HG03432 (cell line): ENCODE measurements around the gene CRADD.

Experiments used
- ATAC-seq: cut with Tn5 transposase; IDR thresholded peaks from one replicate; pipeline ENCODE4 v1.9.1; 2021; ENCODE audit warnings: mild to moderate bottlenecking, moderate library complexity; ENCODE audit not compliant: unreplicated experiment

Gene CRADD

GRCh38 chr12:93836620-93837260, 159.6 kb downstream of the CRADD start:
- no peak for ATAC-seq

GRCh38 chr12:93838193-93838592, 161.0 kb downstream of the CRADD start:
- no peak for ATAC-seq

- no peak for ATAC-seq
Observed at GRCh38 chr12:93839064-93839463, 161.9 kb downstream of the CRADD start.

- ATAC-seq = no peak
Observed at GRCh38 chr12:93841671-93842070, 164.5 kb downstream of the CRADD start.

- ATAC-seq = no peak
Observed at GRCh38 chr12:93844164-93844784, 167.1 kb downstream of the CRADD start.

- ATAC-seq = no peak
Observed at GRCh38 chr12:93846936-93847516, 169.9 kb downstream of the CRADD start.

GRCh38 chr12:93847517-93848474, 170.6 kb downstream of the CRADD start:
- ATAC-seq = peak; percentile 91

GRCh38 chr12:93848523-93849101, 171.4 kb downstream of the CRADD start:
- ATAC-seq = no peak

- ATAC-seq = no peak
Observed at GRCh38 chr12:93849946-93850345, 172.8 kb downstream of the CRADD start.

- ATAC-seq = no peak
Observed at GRCh38 chr12:93850481-93851256, 173.5 kb downstream of the CRADD start.

GRCh38 chr12:93851257-93851671, 174.1 kb downstream of the CRADD start:
- ATAC-seq = no peak

- ATAC-seq = no peak
Observed at GRCh38 chr12:93852173-93852591, 175.0 kb downstream of the CRADD start.

- no peak for ATAC-seq
Observed at GRCh38 chr12:93853698-93854478, 176.7 kb downstream of the CRADD start.

GRCh38 chr12:93855261-93855660, 178.1 kb downstream of the CRADD start:
- ATAC-seq = no peak

- no peak for ATAC-seq
Observed at GRCh38 chr12:93856611-93857010, 179.4 kb downstream of the CRADD start.

GRCh38 chr12:93857279-93857938, 180.2 kb downstream of the CRADD start:
- ATAC-seq = no peak

GRCh38 chr12:93857991-93858447, 180.8 kb downstream of the CRADD start:
- no peak for ATAC-seq

- no peak for ATAC-seq
Observed at GRCh38 chr12:93860668-93861373, 183.6 kb downstream of the CRADD start.
